CD14-positive monocyte (primary cell): ENCODE data around the gene HAND2. TPM values are rescaled to one million over a fixed set of nuclear protein-coding genes. Genes with fewer than 3 reads are reported as not detected.
A peak's percentile ranks its signal among the peaks of the same experiment; 100 is the strongest.

Experiments
- DNase-seq, 3 donors: peaks; one replicate each; pipeline ENCODE4 v3.0.0-alpha.2; 2011 to 2022
- H2AFZ ChIP-seq: 2 replicates; pipeline ENCODE4 v1.6.0; 2012; ENCODE audit warnings: mild to moderate bottlenecking, low read depth, low read length, inconsistent platforms; ENCODE audit not compliant: insufficient read depth, poor library complexity, severe bottlenecking
- H3K27ac ChIP-seq, 2 donors: 1 replicate in 1 of 2; 2 replicates in 1 of 2; pipeline ENCODE4 v1.5.1; 2012 to 2013; ENCODE audit warnings: low read length in 2 of 2, control low read depth in 1 of 2, inconsistent platforms in 1 of 2, low read depth in 1 of 2, mild to moderate bottlenecking in 1 of 2
- H3K27me3 ChIP-seq, 2 donors: one replicate each; pipeline versions ENCODE4 v1.6.0 to v1.6.1; 2011 to 2013; ENCODE audit warnings: low read length in 2 of 2; ENCODE audit not compliant: control insufficient read depth in 2 of 2, insufficient read depth in 2 of 2
- H3K36me3 ChIP-seq, 2 donors: replicated peaks in 1 of 2; 1 replicate in 1 of 2; 2 replicates in 1 of 2; pipeline versions ENCODE4 v1.5.1 to v1.6.1; 2012 to 2013; ENCODE audit warnings: low read length in 2 of 2, control low read depth in 1 of 2, inconsistent platforms in 1 of 2, mild to moderate bottlenecking in 1 of 2; ENCODE audit not compliant: insufficient read depth in 2 of 2, control insufficient read depth in 1 of 2
- H3K4me1 ChIP-seq, 2 donors: 1 replicate in 1 of 2; 2 replicates in 1 of 2; pipeline versions ENCODE4 v1.5.1 to v1.6.1; 2012 to 2013; ENCODE audit warnings: low read length in 2 of 2, control low read depth in 1 of 2, inconsistent platforms in 1 of 2, mild to moderate bottlenecking in 1 of 2, moderate library complexity in 1 of 2; ENCODE audit not compliant: insufficient read depth in 2 of 2, control insufficient read depth in 1 of 2
- H3K4me2 ChIP-seq: replicated peaks from 2 replicates; pipeline ENCODE3; 2012; ENCODE audit warnings: low read length, moderate library complexity, mild to moderate bottlenecking; ENCODE audit not compliant: poor library complexity, severe bottlenecking; ENCODE audit errors: extremely low read depth
- H3K4me3 ChIP-seq, 3 experiments: fragments of 200-600 bp in 1 of 3; sonication (generic) in 1 of 3; replicated peaks in 1 of 3; 1 replicate in 2 of 3; 2 replicates in 1 of 3; pipeline ENCODE4 v1.5.1; 2011 to 2013; ENCODE audit warnings: low read length in 3 of 3, mild to moderate bottlenecking in 3 of 3, control low read depth in 2 of 3, low read depth in 2 of 3, inconsistent platforms in 1 of 3, moderate library complexity in 1 of 3
- H3K79me2 ChIP-seq: 2 replicates; pipeline ENCODE4 v1.6.0; 2012; ENCODE audit warnings: mild to moderate bottlenecking, control low read depth, inconsistent platforms, low read length, moderate library complexity; ENCODE audit not compliant: insufficient read depth
- H3K9ac ChIP-seq: 2 replicates; pipeline ENCODE4 v1.6.0; 2017; ENCODE audit warnings: low read length, mild to moderate bottlenecking; ENCODE audit not compliant: insufficient read depth, poor library complexity, severe bottlenecking
- H3K9me3 ChIP-seq, 2 donors: replicated peaks in 1 of 2; 1 replicate in 1 of 2; 2 replicates in 1 of 2; pipeline versions ENCODE4 v1.5.1 to v1.6.1; 2012 to 2013; ENCODE audit warnings: low read length in 2 of 2, control low read depth in 1 of 2; ENCODE audit not compliant: control insufficient read depth in 1 of 2, insufficient read depth in 1 of 2
- H4K20me1 ChIP-seq: 2 replicates; pipeline ENCODE4 v1.6.0; 2012; ENCODE audit warnings: mild to moderate bottlenecking, low read length, control low read depth, moderate library complexity; ENCODE audit not compliant: insufficient read depth
- H3K27ac Mint-ChIP-seq, 7 donors: one replicate each; pipeline ENCODE4 v1.8.0; 2020; ENCODE audit warnings: mild to moderate bottlenecking in 7 of 7, mixed read lengths in 7 of 7, moderate library complexity in 6 of 7, inconsistent platforms in 2 of 7
- H3K27me3 Mint-ChIP-seq, 3 donors: one replicate each; pipeline ENCODE4 v1.8.0; 2021 to 2022; ENCODE audit warnings: low read depth in 3 of 3, mild to moderate bottlenecking in 3 of 3, mixed read lengths in 3 of 3, moderate library complexity in 3 of 3, inconsistent platforms in 1 of 3
- H3K36me3 Mint-ChIP-seq, 2 donors: one replicate each; pipeline ENCODE4 v1.8.0; 2020; ENCODE audit warnings: mixed read lengths in 2 of 2, inconsistent platforms in 1 of 2, mild to moderate bottlenecking in 1 of 2
- H3K4me1 Mint-ChIP-seq: one replicate; pipeline ENCODE4 v1.8.0; 2020; ENCODE audit warnings: mild to moderate bottlenecking, mixed read lengths
- H3K4me3 Mint-ChIP-seq, 2 donors: one replicate each; pipeline ENCODE4 v1.8.0; 2020; ENCODE audit warnings: mild to moderate bottlenecking in 2 of 2, mixed read lengths in 2 of 2, moderate library complexity in 1 of 2
- H3K9me3 Mint-ChIP-seq, 7 donors: one replicate each; pipeline ENCODE4 v1.8.0; 2020 to 2022; ENCODE audit warnings: mixed read lengths in 7 of 7, mild to moderate bottlenecking in 6 of 7, moderate library complexity in 6 of 7, inconsistent platforms in 2 of 7
- WGBS: methylation state at CpG from one replicate; pipeline ENCODE4 v1.1.5; 2013; ENCODE audit warnings: missing lambda C conversion rate; ENCODE audit not compliant: insufficient coverage; 5-methylcytosine and 5-hydroxymethylcytosine counted together
- intact Hi-C, 2 donors: fragments of 100-400 bp; cut with micrococcal nuclease; formaldehyde crosslinking; loops; one replicate each; pipeline versions ENCODE4 v1.15.0 to v1.15.1; 2023
- polyA plus RNA-seq, 3 donors: library from polyadenylated mRNA; depleted of rRNA in 1 of 3; unstranded in 2 of 3; stranded (reverse) in 1 of 3; fragments of 300-500 nt in 2 of 3; fragments of >200 nt in 1 of 3; fragmentation: Illumina TruSeq in 2 of 3; gene quantifications; 1 replicate in 2 of 3; 2 replicates in 1 of 3; pipeline ENCODE4 v1.2.3, GENCODE V29; 2012 to 2021
- TF ChIP-seq, protein P1 (sequence below): fragments of 200-600 bp; IDR thresholded peaks from one replicate; pipeline ENCODE4 v1.8.0; 2022; ENCODE audit warnings: antibody characterized with exemption, mild to moderate bottlenecking

Gene HAND2
- polyA plus RNA-seq, 3 donors, result not detected

GRCh38 chr4:173535165-173535902 lies 5.3 kb upstream of the HAND2 start:
- no peak for DNase-seq
- H4K20me1 ChIP-seq, result no peaks in the 10 kb centered on the region
- H3K36me3 Mint-ChIP-seq, result peaks cover 3 to 6% of the 10 kb centered on the region in 2 donors
- H3K27ac ChIP-seq, result no peak overlapping the region
- H3K9me3 ChIP-seq, result peaks cover 4 to 65% of the 10 kb centered on the region in 2 donors
- H3K27ac Mint-ChIP-seq, result no peak overlapping the region
- no peaks in the 10 kb centered on the region for H3K79me2 ChIP-seq
- no CpG with 5 or more reads among the region's 9 CpGs for WGBS
- no peaks in the 10 kb centered on the region for H3K36me3 ChIP-seq
- H3K4me1 ChIP-seq, result peaks cover 18 to 23% of the 10 kb centered on the region in 2 donors
- no peak overlapping the region for H3K4me2 ChIP-seq
- H3K9ac ChIP-seq, result no peak overlapping the region
- H3K4me3 ChIP-seq, result no peak overlapping the region
- H3K9me3 Mint-ChIP-seq, result peaks cover 3 to 46% (median 26%) of the 10 kb centered on the region in 7 donors
- peaks cover 36% of the 10 kb centered on the region for H3K4me1 Mint-ChIP-seq
- peaks cover 92 to 100% of the 10 kb centered on the region in 2 donors for H3K27me3 ChIP-seq
- TF ChIP-seq, protein P1, sequence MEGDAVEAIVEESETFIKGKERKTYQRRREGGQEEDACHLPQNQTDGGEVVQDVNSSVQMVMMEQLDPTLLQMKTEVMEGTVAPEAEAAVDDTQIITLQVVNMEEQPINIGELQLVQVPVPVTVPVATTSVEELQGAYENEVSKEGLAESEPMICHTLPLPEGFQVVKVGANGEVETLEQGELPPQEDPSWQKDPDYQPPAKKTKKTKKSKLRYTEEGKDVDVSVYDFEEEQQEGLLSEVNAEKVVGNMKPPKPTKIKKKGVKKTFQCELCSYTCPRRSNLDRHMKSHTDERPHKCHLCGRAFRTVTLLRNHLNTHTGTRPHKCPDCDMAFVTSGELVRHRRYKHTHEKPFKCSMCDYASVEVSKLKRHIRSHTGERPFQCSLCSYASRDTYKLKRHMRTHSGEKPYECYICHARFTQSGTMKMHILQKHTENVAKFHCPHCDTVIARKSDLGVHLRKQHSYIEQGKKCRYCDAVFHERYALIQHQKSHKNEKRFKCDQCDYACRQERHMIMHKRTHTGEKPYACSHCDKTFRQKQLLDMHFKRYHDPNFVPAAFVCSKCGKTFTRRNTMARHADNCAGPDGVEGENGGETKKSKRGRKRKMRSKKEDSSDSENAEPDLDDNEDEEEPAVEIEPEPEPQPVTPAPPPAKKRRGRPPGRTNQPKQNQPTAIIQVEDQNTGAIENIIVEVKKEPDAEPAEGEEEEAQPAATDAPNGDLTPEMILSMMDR, result no peak
- H3K4me3 Mint-ChIP-seq, result peak overlapping the region in 1 of 2 donors; percentile 96
- peaks cover 95 to 100% (median 99%) of the 10 kb centered on the region in 3 donors for H3K27me3 Mint-ChIP-seq
- intact Hi-C loops, result no loop called here
- no peak overlapping the region for H2AFZ ChIP-seq

GRCh38 chr4:173534434-173534833 lies 4.4 kb upstream of the HAND2 start:
- intact Hi-C loops, result loop anchor here in 1 of 2 donors (5.0 kb wide), 1 partner anchor 678 kb away; no protein-coding TSS in a partner anchor
- H3K9me3 ChIP-seq, result peaks cover 4 to 71% of the 10 kb centered on the region in 2 donors

More at GRCh38 chr4:173534434-173534833, 4.4 kb upstream of the HAND2 start:
- no peak overlapping the region for H3K4me2 ChIP-seq
- H3K4me3 ChIP-seq, result no peak overlapping the region
- no peaks in the 10 kb centered on the region for H4K20me1 ChIP-seq
- no CpG with 5 or more reads among the region's 1 CpG for WGBS
- TF ChIP-seq, protein P1, result no peak
- no peak overlapping the region for H3K9ac ChIP-seq
- peaks cover 3 to 54% (median 32%) of the 10 kb centered on the region in 7 donors for H3K9me3 Mint-ChIP-seq
- H3K4me3 Mint-ChIP-seq, result peak overlapping the region in 1 of 2 donors; percentile 96
- peaks cover 25 to 32% of the 10 kb centered on the region in 2 donors for H3K4me1 ChIP-seq
- H3K79me2 ChIP-seq, result no peaks in the 10 kb centered on the region
- no peak for DNase-seq
- no peak overlapping the region for H3K27ac Mint-ChIP-seq
- H3K36me3 ChIP-seq, result no peaks in the 10 kb centered on the region
- H3K27me3 ChIP-seq, result peaks cover 92 to 100% of the 10 kb centered on the region in 2 donors
- H3K27ac ChIP-seq, result no peak overlapping the region
- peaks cover 95 to 100% (median 99%) of the 10 kb centered on the region in 3 donors for H3K27me3 Mint-ChIP-seq
- H3K36me3 Mint-ChIP-seq, result peaks cover 6 to 8% of the 10 kb centered on the region in 2 donors
- peaks cover 37% of the 10 kb centered on the region for H3K4me1 Mint-ChIP-seq
- H2AFZ ChIP-seq, result no peak overlapping the region
